HUES6 (cell line): ENCODE results near the gene LRRC8E.

Experiments used
- H3K27ac ChIP-seq: 2 replicates; pipeline ENCODE4 v1.7.0; 2013; ENCODE audit warnings: low read depth, mild to moderate bottlenecking, low read length, inconsistent platforms
- H3K27me3 ChIP-seq: 2 replicates; pipeline ENCODE4 v1.6.1; 2013; ENCODE audit warnings: low read length; ENCODE audit not compliant: control insufficient read depth, insufficient read depth
- H3K36me3 ChIP-seq: 2 replicates; pipeline ENCODE4 v1.6.1; 2013; ENCODE audit warnings: low read length; ENCODE audit not compliant: control insufficient read depth, insufficient read depth
- H3K4me1 ChIP-seq: 2 replicates; pipeline ENCODE4 v1.6.1; 2013; ENCODE audit warnings: low read length; ENCODE audit not compliant: control insufficient read depth, insufficient read depth
- H3K4me3 ChIP-seq: 2 replicates; pipeline ENCODE4 v1.5.1; 2013; ENCODE audit warnings: low read depth, low read length
- H3K9ac ChIP-seq: one replicate; pipeline ENCODE4 v1.6.1; 2013; ENCODE audit warnings: mild to moderate bottlenecking, low read length
- H3K9me3 ChIP-seq: 2 replicates; pipeline ENCODE4 v1.6.1; 2013; ENCODE audit warnings: low read depth, low read length; ENCODE audit not compliant: control insufficient read depth, insufficient read depth

The LRRC8E gene

GRCh38 chr19:7847664-7848063 lies 40.6 kb upstream of the LRRC8E start:
- H3K4me1 ChIP-seq: no peaks in the 10 kb centered on the region
- H3K9ac ChIP-seq: no peak overlapping the region
- no peak overlapping the region for H3K4me3 ChIP-seq
- H3K36me3 ChIP-seq: no peaks in the 10 kb centered on the region
- H3K27ac ChIP-seq: no peak overlapping the region
- H3K27me3 ChIP-seq: peaks cover 9% of the 10 kb centered on the region; the same call in 1 of the 2 replicates
- peaks cover 5% of the 10 kb centered on the region; the same call in 1 of the 2 replicates for H3K9me3 ChIP-seq

DNA sequence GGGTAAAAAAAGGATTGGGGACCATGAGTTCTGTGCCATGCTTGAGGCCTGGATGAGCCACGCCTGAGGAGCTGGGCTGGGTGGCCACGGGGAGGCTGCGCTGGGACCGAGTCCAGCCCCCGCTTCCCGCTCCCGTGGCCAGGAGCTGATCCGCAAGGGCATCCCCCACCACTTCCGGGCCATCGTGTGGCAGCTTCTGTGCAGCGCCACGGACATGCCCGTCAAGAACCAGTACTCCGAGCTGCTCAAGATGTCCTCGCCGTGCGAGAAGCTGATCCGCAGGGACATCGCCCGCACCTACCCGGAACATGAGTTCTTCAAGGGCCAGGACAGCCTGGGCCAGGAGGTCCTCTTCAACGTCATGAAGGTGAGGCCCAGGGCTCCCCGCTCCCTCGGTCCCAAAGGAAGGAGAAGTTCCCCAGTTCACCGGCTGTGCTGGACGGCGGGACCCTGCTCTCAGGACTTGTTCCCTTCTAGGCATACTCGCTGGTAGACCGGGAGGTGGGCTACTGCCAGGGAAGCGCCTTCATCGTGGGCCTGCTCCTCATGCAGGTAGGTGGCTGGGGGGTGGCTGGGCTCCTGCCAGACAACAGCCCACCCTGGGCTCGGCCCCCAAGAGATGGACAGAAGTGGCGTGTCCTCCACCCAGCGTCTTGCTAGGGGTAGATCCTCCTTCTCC lies 39.4 kb upstream of the LRRC8E start:
- Histone ChIP-seq H3K4me1 (peaks cover 9% of the 10 kb centered on the region), H3K9ac (no peak overlapping the region), H3K9me3 (no peaks in the 10 kb centered on the region), H3K36me3 (no peaks in the 10 kb centered on the region), H3K27ac (no peak overlapping the region), H3K27me3 (peaks cover 12% of the 10 kb centered on the region; the same call in 1 of the 2 replicates), H3K4me3 (no peak overlapping the region)

- Histone ChIP-seq H3K4me1 (peaks cover 9% of the 10 kb centered on the region), H3K27ac (no peak overlapping the region), H3K36me3 (no peaks in the 10 kb centered on the region), H3K9me3 (no peaks in the 10 kb centered on the region), H3K27me3 (peaks cover 19% of the 10 kb centered on the region), H3K9ac (no peak overlapping the region), H3K4me3 (no peak overlapping the region)
Measured at GRCh38 chr19:7849631-7849999, 38.7 kb upstream of the LRRC8E start.

- no peaks in the 10 kb centered on the region for H3K9me3 ChIP-seq
- H3K9ac ChIP-seq: no peak overlapping the region
- no peak overlapping the region for H3K4me3 ChIP-seq
- no peaks in the 10 kb centered on the region for H3K36me3 ChIP-seq
- peaks cover 9% of the 10 kb centered on the region for H3K4me1 ChIP-seq
- peaks cover 25% of the 10 kb centered on the region for H3K27me3 ChIP-seq
- H3K27ac ChIP-seq: no peak overlapping the region
Measured at GRCh38 chr19:7850000-7850813, 38.1 kb upstream of the LRRC8E start.

GRCh38 chr19:7850945-7851622 lies 37.2 kb upstream of the LRRC8E start:
- H3K9me3 ChIP-seq: no peaks in the 10 kb centered on the region
- no peak overlapping the region for H3K27ac ChIP-seq
- peaks cover 9% of the 10 kb centered on the region for H3K4me1 ChIP-seq
- H3K9ac ChIP-seq: no peak overlapping the region
- H3K4me3 ChIP-seq: no peak overlapping the region
- peaks cover 34% of the 10 kb centered on the region for H3K27me3 ChIP-seq
- H3K36me3 ChIP-seq: no peaks in the 10 kb centered on the region

DNA sequence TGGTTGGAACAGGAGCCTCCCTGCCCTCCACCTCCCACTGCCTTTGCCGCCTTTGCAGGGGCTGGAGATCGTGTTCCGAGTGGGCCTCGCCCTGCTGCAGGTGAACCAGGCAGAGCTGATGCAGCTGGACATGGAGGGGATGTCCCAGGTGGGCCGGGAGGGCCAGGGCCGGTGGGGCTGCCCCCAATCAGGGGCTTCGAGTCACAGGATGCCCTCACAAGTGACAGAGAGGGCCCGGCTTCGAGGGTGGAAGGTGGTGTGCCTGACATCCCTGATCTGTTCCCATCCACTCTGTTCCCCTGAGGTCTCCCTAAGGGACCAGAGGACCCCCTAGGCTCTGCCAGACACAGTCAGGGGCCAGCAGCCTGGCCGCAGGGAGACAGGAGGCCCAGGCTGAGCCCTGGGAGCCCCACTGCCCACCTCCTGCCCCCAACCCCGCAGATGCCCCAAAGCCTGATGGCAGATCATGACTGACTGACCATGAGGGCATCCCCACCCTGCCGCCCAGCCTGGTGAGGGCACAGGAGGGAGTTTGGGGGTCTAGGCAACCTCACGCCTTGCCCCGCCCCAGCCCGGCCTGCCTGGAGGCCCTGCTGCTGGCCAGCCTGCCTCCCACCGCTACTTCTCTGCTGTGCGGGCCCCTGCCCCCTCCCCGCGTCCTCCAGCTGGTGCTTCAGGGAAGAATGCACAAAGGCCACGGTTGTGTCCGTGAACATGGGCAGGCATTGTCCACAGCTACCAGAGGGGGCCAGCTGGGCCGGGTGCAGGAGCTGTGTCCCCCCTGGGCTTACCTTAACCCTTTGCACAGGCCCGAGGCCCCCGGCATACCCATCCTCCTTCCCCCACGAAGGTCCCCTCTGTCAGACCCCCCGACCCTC lies 36.4 kb upstream of the LRRC8E start:
- no peak overlapping the region for H3K9ac ChIP-seq
- no peaks in the 10 kb centered on the region for H3K9me3 ChIP-seq
- no peak overlapping the region for H3K4me3 ChIP-seq
- H3K36me3 ChIP-seq: no peaks in the 10 kb centered on the region
- peaks cover 9% of the 10 kb centered on the region for H3K4me1 ChIP-seq
- H3K27ac ChIP-seq: no peak overlapping the region
- peaks cover 36% of the 10 kb centered on the region for H3K27me3 ChIP-seq

DNA sequence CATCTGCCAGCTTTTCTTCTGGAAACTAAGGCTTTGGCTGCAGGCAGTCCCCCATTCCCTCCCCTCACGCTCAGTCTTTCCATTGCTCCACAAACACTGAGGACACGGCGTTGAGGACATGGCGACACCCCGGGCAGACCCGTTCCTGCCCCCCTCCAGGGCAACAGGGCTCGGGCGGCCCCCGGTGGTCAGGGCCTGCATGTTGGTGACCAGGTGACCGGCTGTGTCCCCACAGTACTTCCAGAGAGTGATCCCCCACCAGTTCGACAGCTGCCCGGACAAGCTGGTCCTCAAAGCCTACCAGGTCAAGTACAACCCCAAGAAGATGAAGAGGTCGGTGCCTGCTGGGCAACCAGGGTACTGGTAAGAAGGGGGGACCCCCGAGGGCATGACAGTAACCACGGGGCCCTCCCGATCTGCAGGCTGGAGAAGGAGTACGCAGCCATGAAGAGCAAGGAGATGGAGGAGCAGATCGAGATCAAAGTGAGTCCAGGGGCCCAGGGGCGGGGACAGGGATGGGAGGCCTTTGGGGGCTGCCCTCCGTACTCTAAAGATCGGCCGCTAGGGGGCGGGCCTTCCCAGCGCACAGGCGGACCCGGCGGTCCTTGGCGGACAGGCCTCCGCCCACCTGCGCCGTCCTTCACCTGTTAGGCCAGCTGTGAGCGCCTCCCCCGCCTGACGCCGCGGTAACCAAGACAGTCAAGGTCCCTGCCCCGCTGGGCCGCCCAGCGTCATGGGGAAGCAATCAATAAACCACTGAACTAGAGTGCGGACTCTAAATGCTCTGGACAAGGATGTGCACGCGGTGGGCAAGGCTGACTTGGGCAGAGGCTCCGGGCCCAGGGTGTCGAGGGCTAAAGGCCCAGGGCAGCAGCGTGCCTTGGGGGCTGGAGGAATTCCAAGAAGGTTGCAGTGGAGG lies 35.2 kb upstream of the LRRC8E start:
- Histone ChIP-seq H3K4me1 (peaks cover 15% of the 10 kb centered on the region), H3K27ac (no peak overlapping the region), H3K27me3 (peaks cover 47% of the 10 kb centered on the region), H3K9ac (no peak overlapping the region), H3K36me3 (no peaks in the 10 kb centered on the region), H3K9me3 (no peaks in the 10 kb centered on the region), H3K4me3 (peak overlapping the region; percentile 48)

GRCh38 chr19:7853770-7854128 lies 34.6 kb upstream of the LRRC8E start:
- Histone ChIP-seq H3K27ac (no peak overlapping the region), H3K27me3 (peaks cover 51% of the 10 kb centered on the region), H3K9ac (no peak overlapping the region), H3K4me1 (peaks cover 19% of the 10 kb centered on the region), H3K9me3 (no peaks in the 10 kb centered on the region), H3K4me3 (peak overlapping the region; percentile 48), H3K36me3 (no peaks in the 10 kb centered on the region)

DNA sequence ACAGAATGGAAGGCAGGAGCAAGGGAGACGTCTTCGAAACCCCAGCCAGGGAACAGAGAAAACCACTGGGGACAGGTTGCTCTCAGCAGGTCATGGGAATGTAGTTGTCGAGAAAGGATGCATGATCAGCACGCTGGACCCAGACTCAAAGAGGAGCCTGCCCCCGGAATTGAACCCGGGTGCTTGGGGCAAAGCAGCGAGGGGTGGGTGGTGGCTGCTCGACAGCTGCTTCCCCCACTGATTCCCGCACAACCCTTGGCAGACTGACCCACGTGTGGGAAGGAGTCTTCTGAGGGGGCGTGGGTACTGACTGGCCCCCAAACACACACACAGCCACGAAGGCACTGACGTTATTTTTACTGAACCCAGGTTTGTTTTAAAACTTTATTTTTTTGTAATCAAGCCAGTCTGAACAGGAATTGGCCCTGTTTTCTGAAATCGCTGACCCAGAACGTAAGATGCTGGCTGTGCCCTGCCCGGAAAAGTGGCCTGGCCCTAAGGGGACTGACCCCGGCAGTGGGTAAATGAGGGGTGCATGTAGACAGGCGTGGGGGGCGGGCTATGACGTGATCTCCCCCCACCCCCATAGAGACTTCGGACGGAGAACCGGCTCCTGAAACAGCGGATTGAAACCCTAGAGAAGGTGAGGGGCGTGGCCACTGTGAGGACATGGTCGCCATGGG lies 32.7 kb upstream of the LRRC8E start:
- H3K27me3 ChIP-seq: peaks cover 62% of the 10 kb centered on the region
- no peak overlapping the region for H3K9ac ChIP-seq
- no peak overlapping the region for H3K27ac ChIP-seq
- H3K4me1 ChIP-seq: peaks cover 19% of the 10 kb centered on the region
- no peak overlapping the region for H3K4me3 ChIP-seq
- H3K9me3 ChIP-seq: no peaks in the 10 kb centered on the region
- H3K36me3 ChIP-seq: no peaks in the 10 kb centered on the region
